Activated CD8-positive, alpha-beta memory T cell treated with anti-CD3 and anti-CD28 coated beads for 4 hours (primary cell): ENCODE results near the gene SPATA24.
"Not testable (repeated sequence)": the region's sequence is repeated elsewhere in the genome, so short reads cannot be mapped to it uniquely, and the experiment has no call there.

Experiments used
- DNase-seq, 2 donors: peaks; one replicate each; pipeline ENCODE4 v3.0.0-alpha.2; 2020; ENCODE audit warnings: low read depth in 2 of 2

Gene SPATA24

GRCh38 chr5:139403787-139404483 lies at the start of gene SPATA24:
Gene SPATA24, minus strand, starts transcription at chr5:139404089. Its CDS starts 29 bp downstream, at chr5:139404060.
- peak; percentile 96 for DNase-seq

GRCh38 chr5:139451878-139452660 lies 48.2 kb upstream of the SPATA24 start:
- no peak for DNase-seq

GRCh38 chr5:139451176-139451575 lies 47.3 kb upstream of the SPATA24 start:
- no peak for DNase-seq

GRCh38 chr5:139446956-139447779 lies 43.3 kb upstream of the SPATA24 start:
- no peak for DNase-seq

- no peak for DNase-seq
These were observed 41.7 kb upstream of the SPATA24 start for GRCh38 chr5:139445325-139446170.

GRCh38 chr5:139443831-139444453 lies 40.1 kb upstream of the SPATA24 start:
- DNase-seq, result no peak

GRCh38 chr5:139440416-139440815 lies 36.5 kb upstream of the SPATA24 start:
- DNase-seq, result not testable (repeated sequence)

GRCh38 chr5:139439013-139439903 lies 35.4 kb upstream of the SPATA24 start, which contains the start of gene DNAJC18:
Gene DNAJC18, minus strand, starts transcription at chr5:139439525. Its CDS starts 80 bp downstream, at chr5:139439445.
- DNase-seq, result peak; percentile 76 to 79

GRCh38 chr5:139438707-139439012 lies 34.8 kb upstream of the SPATA24 start:
- DNase-seq, result no peak

- no peak for DNase-seq
These were observed 31.8 kb upstream of the SPATA24 start for GRCh38 chr5:139435676-139436075.

- no peak for DNase-seq
These were observed 27.8 kb upstream of the SPATA24 start for GRCh38 chr5:139431706-139432105.

GRCh38 chr5:139430015-139430414 lies 26.1 kb upstream of the SPATA24 start:
- DNase-seq, result no peak

GRCh38 chr5:139426203-139426885 lies 22.5 kb upstream of the SPATA24 start:
- DNase-seq, result no peak

GRCh38 chr5:139425497-139425896 lies 21.6 kb upstream of the SPATA24 start:
- DNase-seq, result no peak

GRCh38 chr5:139422307-139422893 lies 18.5 kb upstream of the SPATA24 start:
- peak; percentile 19 to 23 for DNase-seq

GRCh38 chr5:139419226-139420192 lies 15.6 kb upstream of the SPATA24 start:
- no peak for DNase-seq

- DNase-seq, result no peak
These were observed 14.9 kb upstream of the SPATA24 start for GRCh38 chr5:139418793-139419192.

GRCh38 chr5:139417214-139417613 lies 13.3 kb upstream of the SPATA24 start:
- DNase-seq, result no peak
